Liver (tissue), 9 donors: ENCODE data around the gene ST7. TPM values are rescaled to one million over a fixed set of nuclear protein-coding genes. Genes with fewer than 3 reads are reported as not detected.

ENCODE experiments used
- DNase-seq: peaks from one replicate; pipeline ENCODE4 v3.0.0-alpha.2; 2017; ENCODE audit warnings: low spot score
- H3K27ac ChIP-seq, 2 donors: one replicate each; pipeline ENCODE4 v1.7.0; 2013; ENCODE audit warnings: inconsistent platforms in 2 of 2, low read length in 2 of 2, control low read depth in 1 of 2, low read depth in 1 of 2, mild to moderate bottlenecking in 1 of 2
- H3K27me3 ChIP-seq, 4 donors: one replicate each; pipeline versions ENCODE4 v1.6.1 to v1.7.0; 2013; ENCODE audit warnings: low read length in 3 of 4, inconsistent platforms in 1 of 4, mild to moderate bottlenecking in 1 of 4, moderate library complexity in 1 of 4; ENCODE audit not compliant: control insufficient read depth in 4 of 4, insufficient read depth in 4 of 4
- H3K36me3 ChIP-seq, 4 donors: one replicate each; pipeline versions ENCODE4 v1.6.1 to v1.7.0; 2013; ENCODE audit warnings: low read length in 3 of 4, mild to moderate bottlenecking in 3 of 4, low read depth in 1 of 4, moderate library complexity in 1 of 4; ENCODE audit not compliant: control insufficient read depth in 4 of 4, insufficient read depth in 3 of 4
- H3K4me1 ChIP-seq, 4 donors: one replicate each; pipeline versions ENCODE4 v1.6.1 to v1.7.0; 2013; ENCODE audit warnings: low read length in 3 of 4, mild to moderate bottlenecking in 3 of 4, moderate library complexity in 1 of 4; ENCODE audit not compliant: control insufficient read depth in 4 of 4, insufficient read depth in 4 of 4
- H3K4me3 ChIP-seq, 3 donors: one replicate each; pipeline versions ENCODE4 v1.6.1 to v1.7.0; 2013; ENCODE audit warnings: low read length in 3 of 3, control low read depth in 1 of 3, low read depth in 1 of 3, mild to moderate bottlenecking in 1 of 3
- H3K9ac ChIP-seq, 2 donors: one replicate each; pipeline ENCODE4 v1.7.0; 2013; ENCODE audit warnings: low read length in 2 of 2, mild to moderate bottlenecking in 2 of 2, moderate library complexity in 2 of 2, control low read depth in 1 of 2, low read depth in 1 of 2
- H3K9me3 ChIP-seq, 4 donors: one replicate each; pipeline versions ENCODE4 v1.6.1 to v1.7.0; 2013; ENCODE audit warnings: low read length in 3 of 4; ENCODE audit not compliant: control insufficient read depth in 4 of 4
- ATF3 ChIP-seq: IDR thresholded peaks from 2 replicates; pipeline ENCODE4 v1.6.1; 2016; ENCODE audit warnings: antibody characterized with exemption
- CTCF ChIP-seq: fragments of 150-350 bp; IDR thresholded peaks from 2 replicates; pipeline ENCODE4 v1.5.1; 2017; ENCODE audit warnings: improper control_type of control experiment, low read depth, low read length; ENCODE audit not compliant: missing input control
- EGR1 ChIP-seq, 2 donors: IDR thresholded peaks; 2 replicates each; pipeline ENCODE4 v1.6.1; 2016 to 2018; ENCODE audit warnings: antibody characterized with exemption in 2 of 2, low read depth in 2 of 2
- FOXA1 ChIP-seq: IDR thresholded peaks from 2 replicates; pipeline ENCODE4 v1.6.1; 2016; ENCODE audit warnings: antibody characterized with exemption
- FOXA2 ChIP-seq: IDR thresholded peaks from 2 replicates; pipeline ENCODE4 v1.6.1; 2016; ENCODE audit warnings: antibody characterized with exemption
- GABPA ChIP-seq, 2 donors: IDR thresholded peaks in 1 of 2; conservative IDR thresholded peaks in 1 of 2; 2 replicates each; pipeline ENCODE4 v1.6.1; 2016; ENCODE audit warnings: antibody characterized with exemption in 2 of 2, mild to moderate bottlenecking in 1 of 2, moderate library complexity in 1 of 2
- HNF4G ChIP-seq: IDR thresholded peaks from 2 replicates; pipeline ENCODE4 v1.6.1; 2016; ENCODE audit warnings: antibody characterized with exemption
- JUND ChIP-seq, 2 donors: IDR thresholded peaks; 2 replicates each; pipeline ENCODE4 v1.6.1; 2016; ENCODE audit warnings: antibody characterized with exemption in 2 of 2
- RAD21 ChIP-seq, 2 donors: IDR thresholded peaks; 2 replicates each; pipeline ENCODE4 v1.6.1; 2016; ENCODE audit warnings: antibody characterized with exemption in 2 of 2, mild to moderate bottlenecking in 2 of 2
- REST ChIP-seq: IDR thresholded peaks from 2 replicates; pipeline ENCODE4 v1.6.1; 2016; ENCODE audit warnings: antibody characterized with exemption, mild to moderate bottlenecking
- RXRA ChIP-seq, 2 donors: IDR thresholded peaks; 2 replicates each; pipeline ENCODE4 v1.6.1; 2017 to 2018; ENCODE audit warnings: antibody characterized with exemption in 2 of 2, mild to moderate bottlenecking in 1 of 2
- YY1 ChIP-seq: IDR thresholded peaks from 2 replicates; pipeline ENCODE4 v1.6.1; 2016; ENCODE audit warnings: antibody characterized with exemption, mild to moderate bottlenecking
- ZBTB33 ChIP-seq: IDR thresholded peaks from 2 replicates; pipeline ENCODE4 v1.6.1; 2016; ENCODE audit warnings: antibody characterized with exemption
- WGBS: extraction: QIAGEN DNeasy Blood & Tissue Kit; methylation state at CpG from one replicate; pipeline ENCODE4 v1.1.7; 2013; 5-methylcytosine and 5-hydroxymethylcytosine counted together
- polyA plus RNA-seq, 2 donors: library from polyadenylated mRNA; stranded (reverse) in 1 of 2; unstranded in 1 of 2; fragments of 200-250 nt in 1 of 2; fragments of >200 nt in 1 of 2; fragmentation: Nextera tagmentation in 1 of 2; extraction: Ambion mirVana in 1 of 2; gene quantifications; one replicate each; pipeline versions ENCODE4 v1.2.1 to v1.2.3, GENCODE V29; 2013 to 2015
- total RNA-seq, 2 donors: library from RNA; depleted of rRNA; stranded (reverse); fragments of >200 nt; gene quantifications; one replicate each; pipeline ENCODE4 v1.2.3, GENCODE V29; 2014
- donor health status: healthy.
- donor health status: healthy.
- donor health status: healthy.
- donor health status: healthy.
- donor health status: healthy.

ST7 gene
- total and polyA plus RNA-seq, 4 donors: 13.5 to 30.7 (median 22.6) TPM

- TF ChIP-seq REST (no peak), ATF3 (no peak), GABPA (IDR thresholded peaks at IDR 0.05 in 1 of 2, conservative IDR thresholded peaks at IDR 0.05 in 1 of 2) (no peak), EGR1 (IDR thresholded peaks at IDR 0.05; ENCODE audit: low read depth in 2 of 2) (no peak), RXRA (IDR thresholded peaks at IDR 0.05) (no peak), YY1 (no peak), HNF4G (no peak)
These were observed 285.6 kb downstream of the ST7 start (continued) for GRCh38 chr7:117238937-117239336.

GRCh38 chr7:117241088-117241487 lies 287.8 kb downstream of the ST7 start:
- no peaks in the 10 kb centered on the region for H3K36me3 ChIP-seq
- H3K27ac ChIP-seq: no peak overlapping the region
- peaks cover 0 to 4% (median 1%) of the 10 kb centered on the region in 4 donors for H3K27me3 ChIP-seq
- 92% methylated on average over 4 of the region's 4 CpGs for WGBS
- no peak for TF ChIP-seq ATF3
- TF ChIP-seq CTCF: no peak
- TF ChIP-seq REST: no peak
- no peak for TF ChIP-seq JUND (IDR thresholded peaks at IDR 0.05)
- no peak for TF ChIP-seq FOXA2
- no peak for TF ChIP-seq ZBTB33
- no peak for TF ChIP-seq RAD21 (IDR thresholded peaks at IDR 0.05)
- TF ChIP-seq HNF4G: no peak
- TF ChIP-seq FOXA1: no peak
- TF ChIP-seq RXRA (IDR thresholded peaks at IDR 0.05): no peak
- TF ChIP-seq YY1: no peak
- TF ChIP-seq GABPA (IDR thresholded peaks at IDR 0.05 in 1 of 2, conservative IDR thresholded peaks at IDR 0.05 in 1 of 2): no peak
- H3K9ac ChIP-seq: no peak overlapping the region
- no peaks in the 10 kb centered on the region for H3K9me3 ChIP-seq
- no peaks in the 10 kb centered on the region for H3K4me1 ChIP-seq
- DNase-seq: no peak
- H3K4me3 ChIP-seq: no peak overlapping the region
